Right lobe of liver (tissue), 6 donors: ENCODE results near the gene SRGN. TPM values are rescaled to one million over a fixed set of nuclear protein-coding genes. Genes with fewer than 3 reads are reported as not detected.
A peak's percentile ranks its signal among the peaks of the same experiment; 100 is the strongest.

Experiments used
- ATAC-seq, 4 donors: fragments of 200-7000 bp; cut with Tn5 transposase; one replicate each; pipeline ENCODE4 v1.9.1; 2020; ENCODE audit warnings: mild to moderate bottlenecking in 4 of 4, moderate library complexity in 4 of 4
- DNase-seq, 3 donors: peaks; one replicate each; pipeline ENCODE4 v3.0.0-alpha.2; 2020
- H3K27ac ChIP-seq, 3 donors: fragments of 200-600 bp; one replicate each; pipeline ENCODE4 v1.8.0; 2022
- H3K27me3 ChIP-seq, 2 donors: fragments of 200-600 bp; one replicate each; pipeline ENCODE4 v1.8.0; 2022
- H3K36me3 ChIP-seq, 4 donors: fragments of 200-600 bp; sonication (generic) in 1 of 4; one replicate each; pipeline versions ENCODE4 v1.5.1 to v1.8.0; 2017 to 2022; ENCODE audit warnings: control low read depth in 1 of 4
- H3K4me1 ChIP-seq, 4 donors: fragments of 200-600 bp; sonication (generic) in 1 of 4; one replicate each; pipeline versions ENCODE4 v1.5.1 to v1.8.0; 2017 to 2022; ENCODE audit warnings: control low read depth in 1 of 4
- H3K4me3 ChIP-seq, 3 donors: fragments of 200-600 bp; one replicate each; pipeline ENCODE4 v1.8.0; 2022
- H3K9me3 ChIP-seq, 4 donors: fragments of 200-600 bp; sonication (generic) in 1 of 4; one replicate each; pipeline versions ENCODE4 v1.5.1 to v1.8.0; 2017 to 2022; ENCODE audit warnings: control low read depth in 1 of 4
- POLR2A ChIP-seq: fragments of 450-650 bp; IDR thresholded peaks from one replicate; pipeline ENCODE4 v1.6.1; 2017; ENCODE audit warnings: antibody characterized with exemption, mild to moderate bottlenecking
- WGBS: methylation state at CpG from one replicate; pipeline ENCODE4 v1.1.6; 2018; ENCODE audit warnings: low coverage, low lambda C conversion rate; ENCODE audit not compliant: insufficient coverage; ENCODE audit errors: missing lambda C conversion rate; 5-methylcytosine and 5-hydroxymethylcytosine counted together
- intact Hi-C, 2 donors: fragments of 100-400 bp; cut with DNase I; formaldehyde crosslinking; loops; one replicate each; pipeline versions ENCODE4 v1.11.2 to v1.14.1; 2022
- small RNA-seq, 2 experiments: library from RNA; depleted of rRNA; stranded (forward); fragments of <200 nt; gene quantifications; one replicate each; pipeline ENCODE3, GENCODE V24; 2016
- total RNA-seq, 6 experiments: library from RNA; depleted of rRNA in 2 of 6; stranded (reverse); fragments of >200 nt in 2 of 6; fragmentation: NEBNext Ultra II Directional in 3 of 6; extraction: Animal tissue kit (Norgen Biotek cat#: 25700) in 3 of 6; gene quantifications; one replicate each; pipeline versions ENCODE4 v1.1.0 to v1.2.4, GENCODE V29; 2016 to 2023
- TF ChIP-seq, protein P1 (sequence below), 4 donors: fragments of 200-600 bp in 3 of 4; fragments of 450-650 bp in 1 of 4; IDR thresholded peaks; one replicate each; pipeline versions ENCODE4 v1.5.1 to v1.8.0; 2016 to 2022; ENCODE audit warnings: antibody characterized with exemption in 4 of 4, mild to moderate bottlenecking in 2 of 4
- donor health status: DM: no; HTN: yes; CAD: no.
- donor health status: DM: no; HTN: no; CAD: no.
- donor health status: DM: no; HTN: no; CAD: no.
- donor health status: DM: no; HTN: yes; CAD: no.
- donor health status: DM: no; HTN: yes; CAD: no.

Gene SRGN
- total RNA-seq, 6 experiments from 2014 or later: 20.0 to 95.1 (median 31.9) TPM

DNA sequence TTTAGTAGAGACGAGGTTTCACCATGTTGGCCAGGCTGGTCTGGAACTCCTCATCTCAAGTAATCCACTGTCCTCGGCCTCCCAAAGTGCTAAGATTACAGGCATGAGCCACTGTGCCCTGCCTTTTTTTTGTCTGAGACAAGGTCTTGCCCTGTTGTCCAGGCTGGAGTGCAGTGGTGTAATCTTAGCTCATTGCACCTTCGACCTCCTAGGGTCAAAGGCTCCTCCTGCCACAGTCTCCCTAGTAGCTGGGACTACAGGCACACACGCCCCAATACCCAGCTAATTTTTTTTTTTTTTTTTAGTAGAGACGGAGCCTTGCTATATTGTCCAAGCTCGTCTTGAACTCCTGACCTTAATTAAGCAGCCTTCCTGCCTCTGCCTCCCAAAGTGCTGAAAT is 65.3 kb downstream of the SRGN start:
- DNase-seq (no peak), ATAC-seq (peak; percentile 49 to 84 (median 63))
- Histone ChIP-seq H3K27ac (no peak overlapping the region), H3K9me3 (no peaks in the 10 kb centered on the region), H3K36me3 (peaks cover 0 to 12% (median 2%) of the 10 kb centered on the region in 4 donors), H3K27me3 (no peaks in the 10 kb centered on the region), H3K4me1 (peaks cover 0 to 3% (median 0%) of the 10 kb centered on the region in 4 donors), H3K4me3 (no peak overlapping the region)
- WGBS: 75% methylated on average over 4 of the region's 6 CpGs
- TF ChIP-seq, protein P1, sequence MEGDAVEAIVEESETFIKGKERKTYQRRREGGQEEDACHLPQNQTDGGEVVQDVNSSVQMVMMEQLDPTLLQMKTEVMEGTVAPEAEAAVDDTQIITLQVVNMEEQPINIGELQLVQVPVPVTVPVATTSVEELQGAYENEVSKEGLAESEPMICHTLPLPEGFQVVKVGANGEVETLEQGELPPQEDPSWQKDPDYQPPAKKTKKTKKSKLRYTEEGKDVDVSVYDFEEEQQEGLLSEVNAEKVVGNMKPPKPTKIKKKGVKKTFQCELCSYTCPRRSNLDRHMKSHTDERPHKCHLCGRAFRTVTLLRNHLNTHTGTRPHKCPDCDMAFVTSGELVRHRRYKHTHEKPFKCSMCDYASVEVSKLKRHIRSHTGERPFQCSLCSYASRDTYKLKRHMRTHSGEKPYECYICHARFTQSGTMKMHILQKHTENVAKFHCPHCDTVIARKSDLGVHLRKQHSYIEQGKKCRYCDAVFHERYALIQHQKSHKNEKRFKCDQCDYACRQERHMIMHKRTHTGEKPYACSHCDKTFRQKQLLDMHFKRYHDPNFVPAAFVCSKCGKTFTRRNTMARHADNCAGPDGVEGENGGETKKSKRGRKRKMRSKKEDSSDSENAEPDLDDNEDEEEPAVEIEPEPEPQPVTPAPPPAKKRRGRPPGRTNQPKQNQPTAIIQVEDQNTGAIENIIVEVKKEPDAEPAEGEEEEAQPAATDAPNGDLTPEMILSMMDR (IDR thresholded peaks at IDR 0.05): no peak
- TF ChIP-seq POLR2A: no peak
- intact Hi-C loops: no loop called here

Small RNA genes lying within 50 kb of the gene (small RNA-seq; reads per million reads assigned to genes)
- 0 reads per million in 2 experiments for gene RF00017

Other genes with a start within 250 kb of the SRGN start
- 10 to 100 TPM in 4 of 6 experiments, 1 to 10 TPM in 2; 7.4 to 12.4 (median 11.2) TPM for gene DDX50, start 186.8 kb upstream of the SRGN start, total RNA-seq
- 10 to 100 TPM; 12.7 to 43.1 (median 29.1) TPM for gene DDX21, start 131.9 kb upstream of the SRGN start, total RNA-seq
- gene KIFBP, start 99.3 kb upstream of the SRGN start, total RNA-seq: 10 to 100 TPM in 2 of 6 experiments, 1 to 10 TPM in 4; 6.6 to 11.8 (median 9.0) TPM
- gene VPS26A, start 36.1 kb downstream of the SRGN start, total RNA-seq: 10 to 100 TPM; 13.3 to 24.7 (median 19.3) TPM
- gene SUPV3L1, start 92.1 kb downstream of the SRGN start, total RNA-seq: 10 to 100 TPM; 18.4 to 28.5 (median 22.6) TPM
- gene HKDC1, start 132.2 kb downstream of the SRGN start, total RNA-seq: 10 to 100 TPM in 3 of 6 experiments, 1 to 10 TPM in 1, under 1 TPM in 2; 0.24 to 44.5 (median 20.1) TPM
- gene HK1, start 190.4 kb downstream of the SRGN start, total RNA-seq: 10 to 100 TPM in 2 of 6 experiments, 1 to 10 TPM in 4; 4.2 to 28.0 (median 7.2) TPM